Right atrium auricular region (tissue), 2 donors: ENCODE data around the gene RBPMS2. TPM values are rescaled to one million over a fixed set of nuclear protein-coding genes. Genes with fewer than 3 reads are reported as not detected.

Experiments
- DNase-seq: peaks from one replicate; pipeline ENCODE4 v3.0.0-alpha.2; 2019; ENCODE audit warnings: low spot score
- H3K27ac ChIP-seq, 2 donors: fragments of 200-600 bp; sonication (generic); 1 replicate in 1 of 2; 2 replicates in 1 of 2; pipeline ENCODE4 v1.5.1; 2016 to 2019
- H3K27me3 ChIP-seq, 2 donors: fragments of 200-600 bp; sonication (generic); one replicate each; pipeline versions ENCODE4 v1.5.1 to v1.6.0; 2017 to 2019
- H3K36me3 ChIP-seq: fragments of 200-600 bp; sonication (generic); one replicate; pipeline ENCODE4 v1.5.1; 2016
- H3K4me1 ChIP-seq, 2 donors: fragments of 200-600 bp; sonication (generic); one replicate each; pipeline versions ENCODE4 v1.5.1 to v1.6.0; 2017 to 2019
- H3K4me3 ChIP-seq, 2 donors: fragments of 200-600 bp; sonication (generic); 1 replicate in 1 of 2; 2 replicates in 1 of 2; pipeline ENCODE4 v1.5.1; 2017 to 2019; ENCODE audit warnings: mild to moderate bottlenecking in 1 of 2, moderate library complexity in 1 of 2
- H3K9me3 ChIP-seq, 2 donors: fragments of 200-600 bp; sonication (generic); one replicate each; pipeline ENCODE4 v1.5.1; 2019
- CTCF ChIP-seq, 2 donors: fragments of 200-600 bp; sonication (generic); IDR thresholded peaks; one replicate each; pipeline ENCODE4 v1.5.1; 2019; ENCODE audit warnings: antibody characterized with exemption in 2 of 2
- total RNA-seq, 2 donors: library from RNA; depleted of rRNA; stranded (reverse); fragments of >200 nt; gene quantifications; one replicate each; pipeline ENCODE4 v1.1.0, GENCODE V29; 2016

The RBPMS2 gene
- total RNA-seq, 2 donors from 2014 or later: 84.2 to 85.0 TPM

GRCh38 chr15:64712353-64712752, 63.0 kb downstream of the RBPMS2 start:
- Histone ChIP-seq H3K27ac (no peak overlapping the region), H3K4me1 (peaks cover 0 to 4% of the 10 kb centered on the region in 2 donors), H3K36me3 (peaks cover 31% of the 10 kb centered on the region), H3K27me3 (no peaks in the 10 kb centered on the region), H3K4me3 (no peak overlapping the region), H3K9me3 (no peaks in the 10 kb centered on the region)
- DNase-seq: no peak
- TF ChIP-seq CTCF (IDR thresholded peaks at IDR 0.05): no peak

- no peak for TF ChIP-seq CTCF (IDR thresholded peaks at IDR 0.05)
- no peak for DNase-seq
- H3K9me3 ChIP-seq: no peaks in the 10 kb centered on the region
- H3K36me3 ChIP-seq: peaks cover 16% of the 10 kb centered on the region
- H3K4me1 ChIP-seq: no peaks in the 10 kb centered on the region
- H3K27ac ChIP-seq: no peak overlapping the region
- H3K4me3 ChIP-seq: no peak overlapping the region
- H3K27me3 ChIP-seq: no peaks in the 10 kb centered on the region
These were observed 64.5 kb downstream of the RBPMS2 start for GRCh38 chr15:64710676-64711428.

GRCh38 chr15:64706011-64706911, 69.1 kb downstream of the RBPMS2 start:
- Histone ChIP-seq H3K4me3 (no peak overlapping the region), H3K27me3 (no peaks in the 10 kb centered on the region), H3K27ac (no peak overlapping the region), H3K4me1 (peaks cover 0 to 22% of the 10 kb centered on the region in 2 donors), H3K9me3 (no peaks in the 10 kb centered on the region), H3K36me3 (peaks cover 4% of the 10 kb centered on the region)
- DNase-seq: no peak
- no peak for TF ChIP-seq CTCF (IDR thresholded peaks at IDR 0.05)

- no peak for DNase-seq
- Histone ChIP-seq H3K27me3 (no peaks in the 10 kb centered on the region), H3K4me1 (peaks cover 0 to 34% of the 10 kb centered on the region in 2 donors), H3K9me3 (no peaks in the 10 kb centered on the region), H3K36me3 (peaks cover 4% of the 10 kb centered on the region), H3K4me3 (no peak overlapping the region), H3K27ac (no peak overlapping the region)
- TF ChIP-seq CTCF (IDR thresholded peaks at IDR 0.05): no peak
These were observed 70.4 kb downstream of the RBPMS2 start for GRCh38 chr15:64705006-64705405.

GRCh38 chr15:64703632-64703959, 71.8 kb downstream of the RBPMS2 start:
- Histone ChIP-seq H3K4me1 (peaks cover 0 to 49% of the 10 kb centered on the region in 2 donors), H3K4me3 (peak overlapping the region; percentile 85 to 89), H3K27me3 (no peaks in the 10 kb centered on the region), H3K9me3 (no peaks in the 10 kb centered on the region), H3K27ac (peak overlapping the region; percentile 89 to 94), H3K36me3 (no peaks in the 10 kb centered on the region)
- TF ChIP-seq CTCF (IDR thresholded peaks at IDR 0.05): no peak
- no peak for DNase-seq
